Stimulated activated CD4-positive, alpha-beta T cell treated with anti-CD3 and anti-CD28 coated beads, Interleukin-4, amount 100 ng/mL, for 24 hours (primary cell): ENCODE results near the gene SLAIN2.
"Not testable (repeated sequence)": the region's sequence is repeated elsewhere in the genome, so short reads cannot be mapped to it uniquely, and the experiment has no call there.

ENCODE experiments used
- DNase-seq: peaks from one replicate; pipeline ENCODE4 v3.0.0-alpha.2; 2020

The SLAIN2 gene

GRCh38 chr4:48340965-48341775, at the start of gene SLAIN2:
Gene SLAIN2 (plus strand): TSS chr4:48341529. CDS start chr4:48341740, 211 bp downstream.
- DNase-seq: peak; percentile 97

GRCh38 chr4:48292218-48292790, 49.0 kb upstream of the SLAIN2 start:
- not testable (repeated sequence) for DNase-seq

GRCh38 chr4:48295116-48295515, 46.2 kb upstream of the SLAIN2 start:
- no peak for DNase-seq

GRCh38 chr4:48296365-48296764, 45.0 kb upstream of the SLAIN2 start:
- no peak for DNase-seq

GRCh38 chr4:48297256-48297846, 44.0 kb upstream of the SLAIN2 start:
- DNase-seq: no peak

- DNase-seq: no peak
Observed at GRCh38 chr4:48299560-48299959, 41.8 kb upstream of the SLAIN2 start.

GRCh38 chr4:48300004-48300403, 41.3 kb upstream of the SLAIN2 start:
- DNase-seq: no peak

- no peak for DNase-seq
Observed at GRCh38 chr4:48305508-48305907, 35.8 kb upstream of the SLAIN2 start.

- no peak for DNase-seq
Observed at GRCh38 chr4:48307528-48307927, 33.8 kb upstream of the SLAIN2 start.

- DNase-seq: no peak
Observed at GRCh38 chr4:48308901-48309300, 32.4 kb upstream of the SLAIN2 start.

GRCh38 chr4:48311896-48312295, 29.4 kb upstream of the SLAIN2 start:
- no peak for DNase-seq

GRCh38 chr4:48314746-48315145, 26.6 kb upstream of the SLAIN2 start:
- DNase-seq: not testable (repeated sequence)

- peak; percentile 34 for DNase-seq
Observed at GRCh38 chr4:48315728-48316630, 25.4 kb upstream of the SLAIN2 start.

GRCh38 chr4:48321312-48321711, 20.0 kb upstream of the SLAIN2 start:
- DNase-seq: no peak

GRCh38 chr4:48322063-48322462, 19.3 kb upstream of the SLAIN2 start:
- no peak for DNase-seq

- DNase-seq: no peak
Observed at GRCh38 chr4:48324281-48324680, 17.0 kb upstream of the SLAIN2 start.

- no peak for DNase-seq
Observed at GRCh38 chr4:48329193-48329592, 12.1 kb upstream of the SLAIN2 start.

- DNase-seq: no peak
Observed at GRCh38 chr4:48329976-48330375, 11.4 kb upstream of the SLAIN2 start.

GRCh38 chr4:48331577-48332330, 9.6 kb upstream of the SLAIN2 start:
- DNase-seq: no peak

- DNase-seq: no peak
Observed at GRCh38 chr4:48332661-48333060, 8.7 kb upstream of the SLAIN2 start.

- no peak for DNase-seq
Observed at GRCh38 chr4:48333587-48333986, 7.7 kb upstream of the SLAIN2 start.

- no peak for DNase-seq
Observed at GRCh38 chr4:48334236-48334635, 7.1 kb upstream of the SLAIN2 start.
